T-cell (primary cell): ENCODE measurements around the gene TMEM245. TPM values are rescaled to one million over a fixed set of nuclear protein-coding genes. Genes with fewer than 3 reads are reported as not detected.

ENCODE experiments used
- ATAC-seq, 4 experiments: fragments of 200-7000 bp in 3 of 4; fragments of 150-1000 bp in 1 of 4; cut with Tn5 transposase; replicated peaks in 1 of 4; 1 replicate in 3 of 4; 2 replicates in 1 of 4; pipeline ENCODE4 v1.10.0; 2021; ENCODE audit warnings: moderate library complexity in 3 of 4, mild to moderate bottlenecking in 2 of 4, moderate number of reproducible peaks in 1 of 4
- CTCF ChIA-PET, 2 donors: fragments of 300-600 bp; sonication (Branson Sonifier 250); formaldehyde crosslinking; loops; one replicate each; lab custom pipeline; 2022; ENCODE audit warnings: antibody characterized with exemption in 2 of 2; lab: Charles Lee
- POLR2A ChIA-PET, 2 donors: fragments of 300-600 bp; sonication (Branson Sonifier 250); formaldehyde crosslinking; loops; one replicate each; lab custom pipeline; 2022; ENCODE audit warnings: antibody characterized with exemption in 2 of 2; lab: Charles Lee
- DNase-seq, 35 experiments: peaks; one replicate each; pipeline versions ENCODE4 v3.0.0 to v3.0.0-alpha.2; 2013 to 2023
- H3K27ac ChIP-seq: one replicate; pipeline ENCODE4 v1.5.1; 2013; ENCODE audit warnings: low read length
- H3K27me3 ChIP-seq, 2 experiments: replicated peaks in 1 of 2; 1 replicate in 1 of 2; 2 replicates in 1 of 2; pipeline versions ENCODE4 v1.6.1 to v1.7.0; 2013; ENCODE audit warnings: low read length in 1 of 2, mixed read lengths in 1 of 2; ENCODE audit not compliant: control insufficient read depth in 2 of 2, insufficient read depth in 2 of 2; ENCODE audit errors: extremely low read depth in 1 of 2
- H3K36me3 ChIP-seq, 2 donors: 1 replicate in 1 of 2; 2 replicates in 1 of 2; pipeline versions ENCODE4 v1.6.1 to v1.7.0; 2013; ENCODE audit warnings: low read length in 1 of 2; ENCODE audit not compliant: control insufficient read depth in 2 of 2, insufficient read depth in 1 of 2; ENCODE audit errors: extremely low read depth in 1 of 2
- H3K4me1 ChIP-seq, 2 experiments: 1 replicate in 1 of 2; 2 replicates in 1 of 2; pipeline versions ENCODE4 v1.6.1 to v1.7.0; 2013; ENCODE audit warnings: low read length in 2 of 2, mixed read lengths in 1 of 2; ENCODE audit not compliant: insufficient read depth in 2 of 2, control insufficient read depth in 1 of 2; ENCODE audit errors: extremely low read depth in 1 of 2
- H3K4me3 ChIP-seq, 2 donors: 1 replicate in 1 of 2; 2 replicates in 1 of 2; pipeline versions ENCODE4 v1.5.1 to v1.7.0; 2013; ENCODE audit warnings: mild to moderate bottlenecking in 2 of 2, low read length in 1 of 2, moderate library complexity in 1 of 2; ENCODE audit not compliant: control insufficient read depth in 1 of 2; ENCODE audit errors: extremely low read depth in 1 of 2
- H3K9me3 ChIP-seq: 2 replicates; pipeline ENCODE4 v1.7.0; 2013
- H3K27ac Mint-ChIP-seq, 2 donors: one replicate each; pipeline ENCODE4 v1.8.0; 2020 to 2021; ENCODE audit warnings: mild to moderate bottlenecking in 2 of 2, mixed read lengths in 2 of 2
- H3K27me3 Mint-ChIP-seq, 2 donors: one replicate each; pipeline ENCODE4 v1.8.0; 2021 to 2022; ENCODE audit warnings: mixed read lengths in 2 of 2
- H3K36me3 Mint-ChIP-seq: one replicate; pipeline ENCODE4 v1.8.0; 2021; ENCODE audit warnings: mixed read lengths
- H3K4me1 Mint-ChIP-seq, 3 donors: one replicate each; pipeline ENCODE4 v1.8.0; 2020 to 2022; ENCODE audit warnings: mixed read lengths in 3 of 3, mild to moderate bottlenecking in 1 of 3
- H3K4me3 Mint-ChIP-seq, 3 donors: one replicate each; pipeline ENCODE4 v1.8.0; 2020 to 2022; ENCODE audit warnings: mild to moderate bottlenecking in 3 of 3, mixed read lengths in 3 of 3, moderate library complexity in 3 of 3
- H3K9me3 Mint-ChIP-seq, 3 donors: one replicate each; pipeline ENCODE4 v1.8.0; 2020 to 2022; ENCODE audit warnings: mixed read lengths in 3 of 3
- WGBS: methylation state at CpG from one replicate; pipeline ENCODE4 v1.1.5; 2013; ENCODE audit warnings: missing lambda C conversion rate; ENCODE audit not compliant: insufficient coverage; 5-methylcytosine and 5-hydroxymethylcytosine counted together
- total RNA-seq, 35 experiments: library from RNA in 6 of 35; stranded (reverse) in 6 of 35; fragments of 120-200 nt in 1 of 35; gene quantifications; one replicate each; pipeline versions ENCODE4 v1.2.1 to v1.2.4 and lab custom pipeline; 2013 to 2026

TMEM245 gene
- total RNA-seq, 5 donors from 2014 or later (not counting 1 experiment from before 2014, with no cell fraction given) = 32.5 to 68.1 (median 52.5) TPM

DNA sequence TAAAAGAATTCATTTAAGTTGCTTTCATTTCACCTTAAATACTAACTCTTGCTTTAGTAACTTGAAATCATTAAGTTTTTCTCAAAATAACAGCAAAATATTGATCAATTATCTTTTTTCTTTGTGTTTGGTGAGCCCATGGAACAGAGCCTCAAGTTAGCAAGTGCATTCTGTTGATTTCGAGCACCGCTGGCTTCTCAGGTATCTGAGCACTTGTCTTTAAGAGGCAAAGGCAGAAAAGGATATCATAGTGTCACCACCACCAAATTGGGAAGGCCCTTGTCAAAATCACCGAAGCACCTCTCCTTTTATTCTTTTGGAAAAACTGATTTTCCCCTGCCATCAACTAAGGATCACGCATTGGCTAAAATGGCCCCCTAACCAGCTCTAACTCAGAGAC lies 89.3 kb downstream of the TMEM245 start:
- no peak overlapping the region for H3K4me3 Mint-ChIP-seq
- DNase-seq (no peak), ATAC-seq (no peak)
- 100% methylated on average over 3 of the region's 4 CpGs for WGBS
- no peaks in the 10 kb centered on the region for H3K27me3 Mint-ChIP-seq
- Histone ChIP-seq H3K4me1 (no peaks in the 10 kb centered on the region), H3K9me3 (no peaks in the 10 kb centered on the region), H3K36me3 (peaks cover 9 to 42% of the 10 kb centered on the region in 2 donors), H3K4me3 (no peak overlapping the region), H3K27me3 (no peaks in the 10 kb centered on the region), H3K27ac (no peak overlapping the region)
- H3K4me1 Mint-ChIP-seq = peaks cover 0 to 7% (median 5%) of the 10 kb centered on the region in 3 donors
- peaks cover 37% of the 10 kb centered on the region for H3K36me3 Mint-ChIP-seq
- ChIA-PET CTCF (no interaction called here), POLR2A (no interaction called here)
- no peaks in the 10 kb centered on the region for H3K9me3 Mint-ChIP-seq
- H3K27ac Mint-ChIP-seq = no peak overlapping the region

DNA sequence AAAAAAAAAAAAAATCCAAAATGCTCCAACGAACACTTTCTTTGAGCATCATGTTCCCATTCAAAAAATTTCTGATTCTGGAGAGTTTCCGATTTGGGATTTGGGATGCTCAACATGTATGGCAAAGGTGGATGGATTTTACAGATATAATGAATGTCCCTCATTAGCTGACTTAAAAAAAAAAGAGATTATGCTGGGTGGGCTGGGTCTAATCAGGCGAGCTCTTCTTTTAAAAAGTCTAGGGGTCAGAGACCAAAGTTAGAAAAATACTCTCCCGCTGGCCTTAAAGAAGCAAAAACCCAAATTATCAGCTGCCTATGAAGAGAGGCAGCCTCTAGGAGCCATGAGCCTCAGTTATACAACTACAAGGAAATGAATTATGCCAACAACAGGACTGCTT lies 91.3 kb downstream of the TMEM245 start:
- ChIA-PET CTCF (interaction anchor here in 1 of 2 donors (0.6 kb wide), 1 partner anchor 10 kb away, joined by 3 read pairs; no protein-coding TSS in a partner anchor), POLR2A (no interaction called here)
- no peak overlapping the region for H3K4me3 ChIP-seq
- no peaks in the 10 kb centered on the region for H3K9me3 Mint-ChIP-seq
- ATAC-seq (no peak), DNase-seq (no peak)
- H3K27me3 ChIP-seq = no peaks in the 10 kb centered on the region
- 89% methylated on average over 2 of the region's 4 CpGs for WGBS
- H3K4me1 ChIP-seq = no peaks in the 10 kb centered on the region
- H3K36me3 Mint-ChIP-seq = peaks cover 30% of the 10 kb centered on the region
- H3K36me3 ChIP-seq = peaks cover 11 to 38% of the 10 kb centered on the region in 2 donors
- H3K4me1 Mint-ChIP-seq = peaks cover 5 to 10% (median 7%) of the 10 kb centered on the region in 3 donors
- no peaks in the 10 kb centered on the region for H3K9me3 ChIP-seq
- no peak overlapping the region for H3K27ac ChIP-seq
- H3K27me3 Mint-ChIP-seq = no peaks in the 10 kb centered on the region
- no peak overlapping the region for H3K4me3 Mint-ChIP-seq
- H3K27ac Mint-ChIP-seq = no peak overlapping the region

DNA sequence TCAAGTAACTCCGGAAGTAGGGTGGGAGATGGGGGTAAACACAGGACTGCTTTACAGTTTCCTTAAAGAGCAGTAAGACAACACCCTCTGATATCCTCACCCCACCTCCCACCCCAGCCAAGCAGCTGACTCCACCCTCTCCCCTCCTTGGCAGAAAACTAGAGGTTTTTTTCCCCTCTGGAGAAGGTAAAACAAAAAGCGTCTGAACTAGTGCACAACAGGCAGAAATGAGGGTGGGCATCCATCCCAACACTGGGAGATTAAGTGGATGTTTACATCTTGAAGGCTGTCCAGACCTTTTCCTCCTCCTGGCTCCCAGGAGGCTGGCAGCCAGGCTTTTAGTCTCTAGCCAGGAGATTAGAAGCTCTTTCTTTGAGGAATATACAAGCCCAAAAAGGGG lies 92.6 kb downstream of the TMEM245 start:
- H3K9me3 Mint-ChIP-seq = no peaks in the 10 kb centered on the region
- no peak for DNase-seq
- WGBS = no CpG with 5 or more reads among the region's 2 CpGs
- ChIA-PET POLR2A (interaction anchor here in 1 of 2 donors (0.6 kb wide), 1 partner anchor 15 kb away, joined by 4 read pairs; no protein-coding TSS in a partner anchor), CTCF (no interaction called here)
- H3K4me3 Mint-ChIP-seq = no peak overlapping the region
- H3K27me3 Mint-ChIP-seq = no peaks in the 10 kb centered on the region
- Histone ChIP-seq H3K4me3 (no peak overlapping the region), H3K4me1 (no peaks in the 10 kb centered on the region), H3K36me3 (peaks cover 4 to 32% of the 10 kb centered on the region in 2 donors), H3K27ac (no peak overlapping the region), H3K27me3 (no peaks in the 10 kb centered on the region), H3K9me3 (no peaks in the 10 kb centered on the region)
- ATAC-seq = no peak
- H3K4me1 Mint-ChIP-seq = peaks cover 7 to 10% (median 8%) of the 10 kb centered on the region in 3 donors
- peak overlapping the region in 1 of 2 donors; percentile 39 for H3K27ac Mint-ChIP-seq
- peaks cover 28% of the 10 kb centered on the region for H3K36me3 Mint-ChIP-seq

DNA sequence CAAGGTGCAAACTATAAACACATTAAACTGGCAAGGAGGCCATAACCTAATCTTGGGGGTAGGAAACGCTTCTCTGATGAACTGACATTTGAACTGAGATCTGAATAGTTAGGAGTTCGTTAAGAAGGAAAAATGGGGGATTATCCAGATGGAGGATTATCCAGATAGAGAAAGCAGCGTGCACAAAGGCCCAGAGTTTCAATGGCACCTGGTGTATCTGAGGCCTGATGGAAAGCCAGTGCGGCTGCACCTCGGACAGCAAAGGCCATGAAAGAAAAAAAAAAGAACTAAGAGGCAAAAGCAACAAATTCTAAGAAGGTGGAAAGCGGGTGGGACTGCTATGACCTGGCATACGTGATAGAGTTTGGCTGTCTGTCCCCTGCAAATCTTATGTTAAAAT lies 93.4 kb downstream of the TMEM245 start:
- WGBS = 98% methylated on average over 6 of the region's 7 CpGs
- Histone ChIP-seq H3K27me3 (no peaks in the 10 kb centered on the region), H3K9me3 (no peaks in the 10 kb centered on the region), H3K4me1 (no peaks in the 10 kb centered on the region), H3K27ac (no peak overlapping the region), H3K4me3 (no peak overlapping the region), H3K36me3 (peaks cover 4 to 31% of the 10 kb centered on the region in 2 donors)
- H3K27ac Mint-ChIP-seq = peak overlapping the region in 1 of 2 donors; percentile 9
- no peaks in the 10 kb centered on the region for H3K27me3 Mint-ChIP-seq
- ChIA-PET POLR2A (no interaction called here), CTCF (no interaction called here)
- ATAC-seq (no peak), DNase-seq (no peak)
- no peaks in the 10 kb centered on the region for H3K9me3 Mint-ChIP-seq
- H3K36me3 Mint-ChIP-seq = peaks cover 28% of the 10 kb centered on the region
- peaks cover 7 to 10% (median 8%) of the 10 kb centered on the region in 3 donors for H3K4me1 Mint-ChIP-seq
- H3K4me3 Mint-ChIP-seq = no peak overlapping the region

DNA sequence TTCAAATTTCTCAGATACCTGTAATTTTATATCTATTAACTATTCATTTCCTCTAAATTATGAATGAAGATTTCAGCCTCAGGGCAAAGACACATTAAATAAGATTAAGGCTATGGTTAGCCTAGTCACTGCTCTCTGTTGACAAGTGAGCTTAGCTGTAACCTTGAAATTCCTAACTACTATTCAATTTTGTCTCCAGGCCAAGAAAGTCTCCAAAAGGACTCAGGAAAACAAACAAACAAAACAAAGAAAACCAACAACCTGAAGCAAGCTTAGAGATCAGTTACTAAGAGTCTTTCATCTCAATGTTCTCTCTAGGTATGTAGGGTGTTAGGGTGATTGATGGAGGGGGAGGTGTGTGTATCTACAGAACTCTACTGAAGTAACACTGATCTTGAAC lies 96.9 kb downstream of the TMEM245 start:
- Histone ChIP-seq H3K27me3 (no peaks in the 10 kb centered on the region), H3K4me1 (no peaks in the 10 kb centered on the region), H3K36me3 (peaks cover 4 to 30% of the 10 kb centered on the region in 2 donors), H3K4me3 (no peak overlapping the region), H3K27ac (no peak overlapping the region), H3K9me3 (no peaks in the 10 kb centered on the region)
- DNase-seq = no peak
- peak overlapping the region; percentile 19 to 50 for H3K27ac Mint-ChIP-seq
- H3K36me3 Mint-ChIP-seq = peaks cover 33% of the 10 kb centered on the region
- no peak overlapping the region for H3K4me3 Mint-ChIP-seq
- H3K27me3 Mint-ChIP-seq = no peaks in the 10 kb centered on the region
- CTCF ChIA-PET = no interaction called here
- no peak for ATAC-seq
- peaks cover 5 to 10% (median 7%) of the 10 kb centered on the region in 3 donors for H3K4me1 Mint-ChIP-seq
- H3K9me3 Mint-ChIP-seq = no peaks in the 10 kb centered on the region
- POLR2A ChIA-PET = interaction anchor here in 1 of 2 donors (0.6 kb wide), 1 partner anchor 19 kb away, joined by 4 read pairs; no protein-coding TSS in a partner anchor

DNA sequence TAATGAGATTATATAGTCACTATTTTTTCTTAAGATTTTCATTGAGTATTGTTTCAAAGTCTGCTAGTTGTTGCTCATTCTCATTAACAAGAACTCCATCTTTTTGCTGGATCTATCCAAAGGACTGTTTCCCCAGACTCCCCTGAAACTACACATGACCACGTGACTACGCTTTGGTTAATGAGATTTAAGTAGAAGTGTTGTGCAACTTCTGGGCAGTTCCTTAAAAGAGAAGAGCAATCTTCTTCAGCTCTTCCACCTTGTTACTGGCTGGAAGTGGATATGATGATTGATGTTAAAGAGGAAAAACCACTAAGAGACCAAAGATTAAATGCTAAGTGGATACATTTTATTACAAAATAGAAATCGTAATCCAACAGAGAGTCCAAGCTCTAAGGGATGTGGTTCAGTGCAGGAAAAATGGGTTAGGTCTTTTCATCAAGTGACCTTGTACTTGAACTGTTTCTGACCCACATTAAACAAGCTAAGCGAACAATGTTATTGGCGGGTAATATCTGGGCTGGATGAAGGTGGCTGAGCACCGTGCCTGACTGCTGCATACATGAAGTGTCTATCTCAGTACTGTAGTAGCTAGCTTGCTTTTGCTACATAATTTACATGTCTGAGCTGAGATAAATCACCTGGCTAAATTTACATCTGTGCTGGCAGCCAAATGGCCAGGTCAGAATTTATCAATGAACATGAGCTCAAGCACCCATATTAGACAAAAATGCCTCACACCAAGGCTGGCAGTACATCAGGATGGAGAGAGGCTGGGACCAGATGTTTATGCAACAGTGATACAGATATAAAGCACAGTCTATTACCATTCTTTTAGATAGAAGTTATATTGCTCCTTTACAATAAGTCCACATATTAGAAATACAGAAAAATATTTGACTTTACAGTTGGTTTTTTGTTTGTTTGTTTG lies 98.9 kb downstream of the TMEM245 start:
- 93% methylated on average over 3 of the region's 6 CpGs for WGBS
- Histone ChIP-seq H3K4me3 (no peak overlapping the region), H3K27me3 (no peaks in the 10 kb centered on the region), H3K9me3 (no peaks in the 10 kb centered on the region), H3K27ac (no peak overlapping the region), H3K4me1 (no peaks in the 10 kb centered on the region), H3K36me3 (peaks cover 2 to 21% of the 10 kb centered on the region in 2 donors)
- no peak for DNase-seq
- POLR2A ChIA-PET = no interaction called here
- Mint-ChIP-seq H3K36me3 (peaks cover 25% of the 10 kb centered on the region), H3K27me3 (no peaks in the 10 kb centered on the region), H3K4me1 (peaks cover 4 to 7% (median 5%) of the 10 kb centered on the region in 3 donors), H3K9me3 (no peaks in the 10 kb centered on the region), H3K4me3 (no peak overlapping the region), H3K27ac (peak overlapping the region in 1 of 2 donors; percentile 23)
- ATAC-seq = no peak
- CTCF ChIA-PET = no interaction called here
